ENCODE data around the gene MBNL2. TPM values are rescaled to one million over a fixed set of nuclear protein-coding genes. Genes with fewer than 3 reads are reported as not detected.

MBNL2 gene
- total and polyA plus RNA-seq, 8 donors = 75.9 to 105 (median 90.5) TPM

DNA sequence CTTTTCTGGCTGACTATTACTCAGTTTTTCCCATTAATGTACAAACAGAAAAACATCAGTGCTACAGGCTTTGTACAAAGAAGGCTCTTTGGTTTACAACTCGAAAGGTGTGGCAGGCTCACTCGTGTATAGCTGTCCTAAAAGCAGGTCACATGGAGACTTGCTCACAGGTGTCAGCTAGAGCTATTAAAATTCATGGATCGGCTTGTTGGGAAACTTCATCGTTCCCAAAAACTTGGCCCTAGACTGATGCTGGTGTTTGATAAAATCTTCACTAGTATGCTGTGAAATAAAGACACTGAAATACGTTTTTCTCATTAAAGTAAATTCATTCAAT is 64.9 kb downstream of the MBNL2 start:
- ATAC-seq (no peak), DNase-seq (no peak)
- Histone ChIP-seq H3K27ac (no peak overlapping the region), H3K9me3 (no peaks in the 10 kb centered on the region), H3K4me3 (no peak overlapping the region), H3K4me1 (peaks cover 0 to 20% of the 10 kb centered on the region in 2 donors), H3K36me3 (no peaks in the 10 kb centered on the region), H3K27me3 (no peaks in the 10 kb centered on the region)
- intact Hi-C loops (cut with DNase I) = no loop called here
- TF ChIP-seq, protein P1, sequence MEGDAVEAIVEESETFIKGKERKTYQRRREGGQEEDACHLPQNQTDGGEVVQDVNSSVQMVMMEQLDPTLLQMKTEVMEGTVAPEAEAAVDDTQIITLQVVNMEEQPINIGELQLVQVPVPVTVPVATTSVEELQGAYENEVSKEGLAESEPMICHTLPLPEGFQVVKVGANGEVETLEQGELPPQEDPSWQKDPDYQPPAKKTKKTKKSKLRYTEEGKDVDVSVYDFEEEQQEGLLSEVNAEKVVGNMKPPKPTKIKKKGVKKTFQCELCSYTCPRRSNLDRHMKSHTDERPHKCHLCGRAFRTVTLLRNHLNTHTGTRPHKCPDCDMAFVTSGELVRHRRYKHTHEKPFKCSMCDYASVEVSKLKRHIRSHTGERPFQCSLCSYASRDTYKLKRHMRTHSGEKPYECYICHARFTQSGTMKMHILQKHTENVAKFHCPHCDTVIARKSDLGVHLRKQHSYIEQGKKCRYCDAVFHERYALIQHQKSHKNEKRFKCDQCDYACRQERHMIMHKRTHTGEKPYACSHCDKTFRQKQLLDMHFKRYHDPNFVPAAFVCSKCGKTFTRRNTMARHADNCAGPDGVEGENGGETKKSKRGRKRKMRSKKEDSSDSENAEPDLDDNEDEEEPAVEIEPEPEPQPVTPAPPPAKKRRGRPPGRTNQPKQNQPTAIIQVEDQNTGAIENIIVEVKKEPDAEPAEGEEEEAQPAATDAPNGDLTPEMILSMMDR (IDR thresholded peaks at IDR 0.05) = no peak

DNA sequence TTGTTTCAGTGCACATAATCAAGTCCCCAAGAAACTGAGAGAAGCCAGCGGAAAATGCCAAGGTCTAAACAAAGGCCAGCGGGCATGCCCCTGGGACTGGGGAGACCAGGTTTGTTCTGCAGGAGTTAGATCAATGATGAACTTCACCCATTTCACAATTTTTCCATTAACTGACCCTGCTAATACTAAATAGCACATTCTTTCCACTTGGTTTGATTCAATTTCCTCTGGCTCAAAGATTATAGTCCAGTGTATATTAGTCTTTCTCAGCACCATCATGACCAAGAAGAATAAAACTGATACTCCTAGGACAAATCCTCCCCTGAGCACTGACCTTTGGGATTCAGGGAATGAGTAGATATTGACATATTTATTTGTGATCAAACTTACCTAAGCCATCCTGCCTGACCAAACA is 66.4 kb downstream of the MBNL2 start:
- ATAC-seq (no peak), DNase-seq (no peak)
- no peak overlapping the region for H3K4me3 ChIP-seq
- no peaks in the 10 kb centered on the region for H3K9me3 ChIP-seq
- no peak overlapping the region for H3K27ac ChIP-seq
- TF ChIP-seq, protein P1 (IDR thresholded peaks at IDR 0.05) = no peak
- H3K36me3 ChIP-seq = no peaks in the 10 kb centered on the region
- H3K4me1 ChIP-seq = peaks cover 0 to 11% of the 10 kb centered on the region in 2 donors
- H3K27me3 ChIP-seq = no peaks in the 10 kb centered on the region
- intact Hi-C loops (cut with DNase I) = no loop called here

GRCh38 chr13:97289514-97290298 is 67.6 kb downstream of the MBNL2 start:
- TF ChIP-seq, protein P1 (IDR thresholded peaks at IDR 0.05) = no peak
- intact Hi-C loops (cut with DNase I) = no loop called here
- H3K27ac ChIP-seq = no peak overlapping the region
- H3K9me3 ChIP-seq = no peaks in the 10 kb centered on the region
- H3K27me3 ChIP-seq = no peaks in the 10 kb centered on the region
- DNase-seq (no peak), ATAC-seq (no peak)
- H3K4me3 ChIP-seq = no peak overlapping the region
- H3K36me3 ChIP-seq = no peaks in the 10 kb centered on the region
- H3K4me1 ChIP-seq = peaks cover 0 to under 1% of the 10 kb centered on the region in 2 donors

- peak overlapping the region; percentile 51 to 67 for H3K27ac ChIP-seq
- peak in 1 of 4 donors; percentile 30 for DNase-seq
- TF ChIP-seq, protein P1 (IDR thresholded peaks at IDR 0.05) = no peak
- intact Hi-C loops (cut with DNase I) = no loop called here
- H3K4me1 ChIP-seq = peaks cover 0 to 3% of the 10 kb centered on the region in 2 donors
- no peaks in the 10 kb centered on the region for H3K27me3 ChIP-seq
- H3K9me3 ChIP-seq = no peaks in the 10 kb centered on the region
- H3K36me3 ChIP-seq = no peaks in the 10 kb centered on the region
- no peak overlapping the region for H3K4me3 ChIP-seq
- ATAC-seq = peak; percentile 24
Measured at GRCh38 chr13:97295283-97296182, 73.4 kb downstream of the MBNL2 start.

- H3K27ac ChIP-seq = peak overlapping the region in 1 of 2 donors; percentile 16
- no peak overlapping the region for H3K4me3 ChIP-seq
- peaks cover 0 to 3% of the 10 kb centered on the region in 2 donors for H3K4me1 ChIP-seq
Measured at GRCh38 chr13:97296740-97297139, 74.6 kb downstream of the MBNL2 start.

More at GRCh38 chr13:97296740-97297139, 74.6 kb downstream of the MBNL2 start:
- H3K36me3 ChIP-seq = no peaks in the 10 kb centered on the region
- no peak for DNase-seq
- TF ChIP-seq, protein P1 (IDR thresholded peaks at IDR 0.05) = no peak
- intact Hi-C loops (cut with DNase I) = no loop called here
- no peaks in the 10 kb centered on the region for H3K27me3 ChIP-seq
- H3K9me3 ChIP-seq = no peaks in the 10 kb centered on the region
- no peak for ATAC-seq
